Thoracic aorta (tissue), 2 donors: ENCODE results near the gene VANGL1. TPM values are rescaled to one million over a fixed set of nuclear protein-coding genes. Genes with fewer than 3 reads are reported as not detected.

ENCODE experiments used
- ATAC-seq: fragments of 150-250 bp; one replicate; pipeline ENCODE4 v1.8.0; 2017; ENCODE audit warnings: low read depth; ENCODE audit not compliant: insufficient number of reproducible peaks, low FRiP score
- DNase-seq: peaks from one replicate; pipeline ENCODE4 v3.0.0-alpha.2; 2020; ENCODE audit warnings: low spot score
- H3K27ac ChIP-seq, 2 donors: fragments of 200-600 bp; sonication (generic); 1 replicate in 1 of 2; 2 replicates in 1 of 2; pipeline ENCODE4 v1.5.1; 2016; ENCODE audit warnings: mild to moderate bottlenecking in 2 of 2, moderate library complexity in 2 of 2
- H3K27me3 ChIP-seq: fragments of 200-600 bp; sonication (generic); replicated peaks from 2 replicates; pipeline ENCODE4 v1.6.0; 2016; ENCODE audit warnings: mild to moderate bottlenecking; ENCODE audit not compliant: insufficient read depth
- H3K36me3 ChIP-seq: fragments of 200-600 bp; sonication (generic); one replicate; pipeline ENCODE4 v1.5.1; 2016
- H3K4me1 ChIP-seq, 2 donors: fragments of 200-600 bp; sonication (generic); 1 replicate in 1 of 2; 2 replicates in 1 of 2; pipeline versions ENCODE4 v1.5.1 to v1.6.0; 2016; ENCODE audit warnings: low read depth in 2 of 2, mild to moderate bottlenecking in 1 of 2; ENCODE audit not compliant: control insufficient read depth in 1 of 2
- H3K4me3 ChIP-seq: fragments of 200-600 bp; sonication (generic); 2 replicates; pipeline ENCODE4 v1.5.1; 2016; ENCODE audit warnings: mild to moderate bottlenecking
- H3K9me3 ChIP-seq: fragments of 200-600 bp; sonication (generic); 2 replicates; pipeline ENCODE4 v1.5.1; 2016
- CTCF ChIP-seq: fragments of 200-600 bp; sonication (generic); IDR thresholded peaks from one replicate; pipeline ENCODE4 v1.5.1; 2019; ENCODE audit warnings: antibody characterized with exemption
- total RNA-seq, 2 donors: library from RNA; depleted of rRNA; stranded (reverse); fragments of >200 nt; gene quantifications; one replicate each; pipeline versions ENCODE4 v1.1.0 to v1.2.3, GENCODE V29; 2016

Gene VANGL1
- total RNA-seq, 2 donors from 2014 or later: 6.5 to 8.8 TPM

GRCh38 chr1:115671176-115671934 is 29.6 kb downstream of the VANGL1 start:
- Histone ChIP-seq H3K9me3 (no peaks in the 10 kb centered on the region), H3K27ac (no peak overlapping the region), H3K36me3 (no peaks in the 10 kb centered on the region), H3K4me1 (peaks cover 0 to 30% of the 10 kb centered on the region in 2 donors), H3K27me3 (no peaks in the 10 kb centered on the region), H3K4me3 (no peak overlapping the region)
- no peak for DNase-seq
- ATAC-seq: no peak
- TF ChIP-seq CTCF: no peak

GRCh38 chr1:115672224-115673009 is 30.6 kb downstream of the VANGL1 start:
- H3K36me3 ChIP-seq: no peaks in the 10 kb centered on the region
- DNase-seq: no peak
- no peak for TF ChIP-seq CTCF
- no peak overlapping the region for H3K4me3 ChIP-seq
- H3K4me1 ChIP-seq: peaks cover 0 to 19% of the 10 kb centered on the region in 2 donors
- no peaks in the 10 kb centered on the region for H3K27me3 ChIP-seq
- no peak for ATAC-seq
- H3K9me3 ChIP-seq: no peaks in the 10 kb centered on the region
- no peak overlapping the region for H3K27ac ChIP-seq

GRCh38 chr1:115676498-115677181 is 34.9 kb downstream of the VANGL1 start:
- H3K9me3 ChIP-seq: no peaks in the 10 kb centered on the region
- no peak for TF ChIP-seq CTCF
- no peak overlapping the region for H3K4me3 ChIP-seq
- no peak overlapping the region for H3K27ac ChIP-seq
- no peak for DNase-seq
- H3K36me3 ChIP-seq: no peaks in the 10 kb centered on the region
- no peak for ATAC-seq
- no peaks in the 10 kb centered on the region for H3K27me3 ChIP-seq
- peaks cover 10 to 20% of the 10 kb centered on the region in 2 donors for H3K4me1 ChIP-seq

- no peak for DNase-seq
- TF ChIP-seq CTCF: no peak
- Histone ChIP-seq H3K27ac (no peak overlapping the region), H3K4me3 (no peak overlapping the region), H3K36me3 (no peaks in the 10 kb centered on the region), H3K4me1 (peaks cover 10 to 19% of the 10 kb centered on the region in 2 donors), H3K27me3 (no peaks in the 10 kb centered on the region), H3K9me3 (no peaks in the 10 kb centered on the region)
- ATAC-seq: no peak
Observed at GRCh38 chr1:115677182-115677555, 35.4 kb downstream of the VANGL1 start.

GRCh38 chr1:115677565-115677964 is 35.8 kb downstream of the VANGL1 start:
- Histone ChIP-seq H3K27me3 (no peaks in the 10 kb centered on the region), H3K36me3 (peaks cover 3% of the 10 kb centered on the region), H3K9me3 (no peaks in the 10 kb centered on the region), H3K4me1 (peaks cover 10 to 19% of the 10 kb centered on the region in 2 donors), H3K4me3 (no peak overlapping the region), H3K27ac (no peak overlapping the region)
- DNase-seq: no peak
- ATAC-seq: no peak
- TF ChIP-seq CTCF: no peak
